Bone marrow (tissue), 2 donors: ENCODE results near the gene NPW.
A peak's percentile ranks its signal among the peaks of the same experiment; 100 is the strongest.
"Not testable (repeated sequence)": the region's sequence is repeated elsewhere in the genome, so short reads cannot be mapped to it uniquely, and the experiment has no call there.

Experiments used
- DNase-seq, 2 donors: peaks; one replicate each; lab custom pipeline; 2025; lab: John Stamatoyannopoulos, UW

NPW gene

GRCh38 chr16:2023092-2024031 is 3.8 kb downstream of the NPW start:
- DNase-seq, result peak; percentile 66 to 91

DNA sequence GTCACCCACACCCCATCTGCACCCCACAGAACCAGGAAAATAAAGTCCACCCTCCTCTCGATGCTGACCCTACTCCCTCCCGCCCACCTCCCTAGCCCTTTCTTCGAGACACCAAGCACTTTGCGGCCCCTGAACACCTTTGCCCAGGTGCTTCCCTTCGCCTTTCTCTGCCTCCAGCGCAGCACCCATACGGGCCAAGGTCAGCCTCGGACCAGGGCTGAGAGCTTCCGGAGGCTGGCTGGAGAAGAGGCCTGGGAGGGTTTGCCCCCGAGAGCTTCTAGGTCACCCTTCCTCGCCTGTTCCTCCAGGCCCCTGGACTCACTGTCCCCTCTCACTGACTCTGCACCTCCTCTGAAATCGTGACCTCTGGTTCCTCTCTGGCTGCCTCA is 4.4 kb downstream of the NPW start:
- no peak for DNase-seq

- no peak for DNase-seq
Measured at GRCh38 chr16:2025251-2025650, 5.7 kb downstream of the NPW start.

DNA sequence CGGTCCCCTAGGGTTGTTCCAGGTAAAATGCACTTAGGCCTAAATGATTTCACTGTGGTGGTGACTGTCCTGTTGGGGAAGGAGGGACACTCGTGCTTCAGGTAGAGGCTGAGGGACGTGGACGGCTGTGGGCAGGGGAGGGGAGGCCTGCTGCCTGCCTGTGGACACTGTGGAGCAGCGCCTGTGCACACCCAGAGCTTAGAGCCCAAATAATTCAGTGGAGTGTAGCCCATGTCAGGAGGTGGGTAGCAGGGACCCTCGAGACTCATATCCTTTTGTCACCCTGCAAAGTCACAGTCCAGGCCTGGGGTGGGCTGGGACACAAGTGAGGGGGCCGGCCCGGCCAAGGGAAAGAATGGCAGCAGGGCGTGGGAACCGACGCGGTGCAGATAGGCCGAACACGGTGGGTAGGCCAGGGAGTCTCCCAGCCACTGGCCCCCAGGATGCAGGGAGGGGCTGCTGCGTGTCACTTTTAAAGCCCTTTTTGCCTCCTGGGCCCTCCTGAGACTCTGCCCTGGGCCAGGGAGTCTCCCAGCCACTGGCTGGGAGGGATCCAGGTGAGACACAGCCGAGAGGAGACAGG is 6.4 kb downstream of the NPW start:
- no peak for DNase-seq

- no peak for DNase-seq
Measured at GRCh38 chr16:2026461-2027023, 7.0 kb downstream of the NPW start, which contains the start of gene NHERF2. Gene NHERF2 (plus strand): TSS chr16:2026902. CDS start chr16:2027006, 104 bp downstream.

DNA sequence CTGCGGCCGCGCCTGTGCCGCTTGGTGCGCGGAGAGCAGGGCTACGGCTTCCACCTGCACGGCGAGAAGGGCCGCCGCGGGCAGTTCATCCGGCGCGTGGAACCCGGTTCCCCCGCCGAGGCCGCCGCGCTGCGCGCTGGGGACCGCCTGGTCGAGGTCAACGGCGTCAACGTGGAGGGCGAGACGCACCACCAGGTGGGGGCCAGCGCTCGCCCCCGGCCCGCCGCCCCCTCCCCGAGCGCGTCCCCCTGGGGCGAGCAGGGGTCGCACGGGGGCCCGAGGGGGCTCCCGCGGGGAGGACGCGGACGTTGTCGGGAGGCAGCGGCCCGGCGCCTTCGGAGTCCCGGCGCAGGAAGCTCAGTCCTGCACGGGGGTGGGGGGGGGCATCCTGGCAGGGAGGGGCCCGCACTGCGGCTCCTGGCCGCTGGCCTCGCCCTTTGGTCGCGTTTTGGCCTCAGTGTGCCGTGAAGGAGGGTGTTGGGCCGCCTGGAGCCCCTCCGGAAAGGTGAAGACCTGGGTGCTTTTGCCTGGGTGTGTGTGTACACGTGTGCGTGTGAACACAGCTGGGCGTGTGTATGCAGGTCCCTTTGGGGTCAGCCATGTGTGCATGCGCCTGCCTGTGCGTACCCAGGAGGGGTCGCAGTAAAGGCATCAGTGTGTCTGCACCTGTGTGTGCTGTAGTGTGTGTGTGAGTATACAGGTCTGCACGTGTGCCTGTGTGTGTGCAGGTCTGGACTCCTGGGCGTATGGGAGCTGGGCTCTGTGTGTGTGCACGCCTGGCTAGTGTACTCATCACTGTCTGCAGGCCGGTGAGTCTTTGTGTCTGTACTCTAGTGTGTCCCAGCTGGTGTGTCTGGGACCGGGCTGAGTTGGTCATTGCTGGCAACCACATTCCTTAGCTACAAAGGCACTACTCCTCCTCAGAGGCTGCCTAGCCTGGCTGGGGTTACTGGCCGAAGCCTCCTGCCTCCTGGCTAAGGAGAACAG is 7.7 kb downstream of the NPW start:
- DNase-seq, result no peak

GRCh38 chr16:2028146-2028545 is 8.6 kb downstream of the NPW start:
- no peak for DNase-seq

DNA sequence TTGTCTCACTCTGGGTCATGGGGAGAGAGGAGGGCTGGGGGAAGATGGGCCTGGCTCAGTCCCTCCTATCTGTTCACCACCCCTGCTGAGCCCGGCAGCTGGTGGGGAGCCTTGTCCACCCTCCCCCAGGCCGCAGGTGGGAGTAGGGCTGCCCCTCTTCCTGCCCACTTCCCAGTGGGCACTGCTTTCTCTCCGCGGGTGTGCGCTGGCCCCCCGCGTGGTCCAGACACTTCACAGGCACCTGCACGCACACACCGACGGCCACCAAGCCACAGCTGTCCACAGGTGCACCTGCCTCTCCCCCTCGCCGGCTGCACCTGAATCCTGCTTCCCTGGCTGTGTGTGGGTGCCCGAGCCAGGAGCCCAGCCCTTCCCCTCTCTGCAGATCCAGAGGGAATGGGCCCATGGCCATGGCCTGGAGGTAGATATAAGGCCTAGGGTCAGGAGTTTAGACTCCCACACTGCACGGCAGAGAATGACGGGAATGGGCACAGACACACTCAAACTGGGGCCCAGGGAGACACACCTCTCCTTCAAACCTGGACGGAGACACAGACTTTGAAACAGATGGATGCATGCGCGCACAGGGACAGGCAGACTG is 9.1 kb downstream of the NPW start:
- no peak for DNase-seq

GRCh38 chr16:2029350-2029749 is 9.8 kb downstream of the NPW start:
- no peak for DNase-seq

GRCh38 chr16:2030036-2030435 is 10.5 kb downstream of the NPW start:
- DNase-seq, result no peak

- no peak for DNase-seq
Measured at GRCh38 chr16:2031081-2031577, 11.5 kb downstream of the NPW start.

- DNase-seq, result no peak
Measured at GRCh38 chr16:2032285-2033056, 12.9 kb downstream of the NPW start.

DNA sequence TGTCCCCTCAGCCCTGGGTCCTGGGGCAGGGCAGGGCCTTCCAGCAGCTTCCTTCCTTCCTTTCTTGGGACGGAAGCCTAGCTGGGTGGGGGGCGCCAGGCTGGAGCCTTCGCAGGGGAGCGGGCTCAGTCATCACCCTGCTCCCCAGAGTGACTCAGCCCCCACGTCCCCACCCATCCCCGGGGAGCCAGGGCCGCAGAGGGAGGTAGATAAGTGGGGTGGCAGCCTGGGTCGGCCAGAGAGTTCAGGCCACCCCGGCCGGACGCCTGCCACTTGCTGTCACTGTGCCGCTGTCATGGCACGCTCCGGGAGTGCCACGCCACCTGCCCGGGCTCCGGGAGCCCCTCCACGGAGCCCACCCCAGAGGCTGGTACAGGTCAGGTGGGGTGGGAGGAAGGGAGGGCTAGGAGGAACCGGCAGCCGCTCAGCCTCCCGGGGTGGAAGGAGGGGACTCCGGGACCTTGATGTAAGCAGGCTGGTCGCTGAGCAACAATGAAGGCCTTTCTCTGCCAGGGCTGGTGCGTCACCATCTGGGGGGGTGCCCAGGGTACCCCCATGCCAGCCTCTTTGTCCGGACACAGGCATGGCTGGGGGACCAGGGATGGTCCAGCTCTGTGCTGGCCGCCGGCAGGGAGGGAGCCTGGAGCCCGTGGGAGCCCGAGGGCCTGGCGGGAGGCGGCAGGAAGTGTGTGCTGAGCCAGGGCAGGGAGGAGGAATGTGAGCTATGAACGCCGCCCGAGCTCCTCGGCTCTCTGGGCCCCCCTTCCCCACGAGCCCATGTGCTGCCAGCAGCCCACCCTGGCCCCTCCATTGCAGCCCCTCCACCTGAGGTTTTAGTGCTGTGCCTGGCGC is 13.7 kb downstream of the NPW start:
- no peak for DNase-seq

GRCh38 chr16:2033909-2034695 is 14.5 kb downstream of the NPW start:
- DNase-seq, result not testable (repeated sequence)

DNA sequence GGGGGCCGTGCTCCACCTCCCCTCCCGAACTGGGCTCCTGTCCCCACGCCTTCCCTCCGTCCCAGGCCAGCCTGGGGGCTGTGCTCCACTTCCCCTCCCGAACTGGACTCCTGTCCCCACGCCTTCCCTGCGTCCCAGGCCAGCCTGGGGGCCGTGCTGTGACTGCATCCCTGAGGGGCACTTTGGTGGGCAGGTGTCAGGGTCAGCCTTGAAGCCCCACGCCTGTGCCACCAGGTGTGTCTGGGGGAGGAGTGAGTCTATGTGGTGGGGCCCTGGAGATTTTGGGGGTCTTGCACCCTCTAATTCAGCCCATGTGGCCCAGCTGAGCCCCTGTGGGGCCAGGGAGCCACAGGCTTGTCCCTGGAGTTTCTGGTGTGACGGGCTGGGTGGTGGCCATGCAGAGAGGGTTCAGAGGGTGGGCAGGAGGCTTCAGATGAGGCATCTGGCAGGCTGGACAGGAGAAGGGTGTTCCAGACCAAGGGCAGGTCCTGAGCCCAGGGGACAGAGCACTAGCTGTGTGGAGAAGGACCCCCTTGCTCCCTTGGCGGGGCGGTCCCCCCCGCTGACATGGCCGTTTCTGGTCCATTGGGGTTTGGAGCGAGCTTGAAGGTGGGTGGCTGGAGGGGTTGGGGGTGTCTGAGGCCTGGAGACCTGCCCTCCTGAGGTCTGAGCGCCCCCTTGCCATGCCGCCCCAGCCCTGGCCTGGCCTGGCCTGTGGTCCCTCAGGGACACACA is 15.3 kb downstream of the NPW start:
- DNase-seq, result no peak

DNA sequence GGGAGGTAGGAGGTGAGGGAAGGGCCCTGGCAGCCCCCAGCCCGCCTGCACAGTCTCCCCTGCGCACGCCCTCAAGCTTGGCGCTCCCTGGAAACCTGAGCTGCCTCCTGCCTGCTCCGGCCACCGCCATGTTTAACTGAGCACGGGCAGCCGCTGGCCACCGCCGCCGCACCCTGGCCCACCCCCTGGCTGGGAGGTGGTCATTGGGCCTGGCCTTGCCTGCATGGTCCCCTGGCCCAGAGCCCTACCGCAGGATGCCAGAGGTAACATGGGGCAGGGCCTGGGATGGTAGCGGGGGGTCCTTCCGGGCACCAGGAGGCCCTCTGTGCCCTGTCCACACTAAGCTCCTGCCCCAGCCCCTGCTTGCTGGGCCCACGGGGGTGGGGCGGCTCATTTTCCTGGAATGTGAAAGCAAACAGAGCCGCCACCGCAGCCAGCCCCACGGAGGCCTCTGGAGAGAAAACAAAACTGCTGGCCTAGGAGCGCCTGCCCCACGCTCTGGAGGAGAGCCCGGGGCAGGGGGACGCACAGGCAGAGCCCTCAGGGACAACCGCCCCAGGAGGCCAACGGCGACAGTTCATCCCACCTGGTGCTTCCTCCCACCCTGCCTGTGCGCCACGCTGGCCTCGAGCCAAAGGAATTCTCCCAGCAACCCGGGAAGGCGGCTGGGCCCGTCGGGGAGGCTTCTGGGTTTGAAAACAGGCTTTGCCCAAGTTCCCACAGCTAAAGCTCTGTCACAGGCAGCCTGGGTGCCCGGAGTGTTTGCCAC is 16.0 kb downstream of the NPW start:
- no peak for DNase-seq
